ENCODE data around the gene RPS6KA4. TPM values are rescaled to one million over a fixed set of nuclear protein-coding genes. Genes with fewer than 3 reads are reported as not detected.
"Not testable (repeated sequence)": the region's sequence is repeated elsewhere in the genome, so short reads cannot be mapped to it uniquely, and the experiment has no call there.

Gene RPS6KA4
- 20.4 and 33.2 TPM in 2 replicates for total RNA-seq (2014; rRNA removed; shearing (Covaris generic))

DNA sequence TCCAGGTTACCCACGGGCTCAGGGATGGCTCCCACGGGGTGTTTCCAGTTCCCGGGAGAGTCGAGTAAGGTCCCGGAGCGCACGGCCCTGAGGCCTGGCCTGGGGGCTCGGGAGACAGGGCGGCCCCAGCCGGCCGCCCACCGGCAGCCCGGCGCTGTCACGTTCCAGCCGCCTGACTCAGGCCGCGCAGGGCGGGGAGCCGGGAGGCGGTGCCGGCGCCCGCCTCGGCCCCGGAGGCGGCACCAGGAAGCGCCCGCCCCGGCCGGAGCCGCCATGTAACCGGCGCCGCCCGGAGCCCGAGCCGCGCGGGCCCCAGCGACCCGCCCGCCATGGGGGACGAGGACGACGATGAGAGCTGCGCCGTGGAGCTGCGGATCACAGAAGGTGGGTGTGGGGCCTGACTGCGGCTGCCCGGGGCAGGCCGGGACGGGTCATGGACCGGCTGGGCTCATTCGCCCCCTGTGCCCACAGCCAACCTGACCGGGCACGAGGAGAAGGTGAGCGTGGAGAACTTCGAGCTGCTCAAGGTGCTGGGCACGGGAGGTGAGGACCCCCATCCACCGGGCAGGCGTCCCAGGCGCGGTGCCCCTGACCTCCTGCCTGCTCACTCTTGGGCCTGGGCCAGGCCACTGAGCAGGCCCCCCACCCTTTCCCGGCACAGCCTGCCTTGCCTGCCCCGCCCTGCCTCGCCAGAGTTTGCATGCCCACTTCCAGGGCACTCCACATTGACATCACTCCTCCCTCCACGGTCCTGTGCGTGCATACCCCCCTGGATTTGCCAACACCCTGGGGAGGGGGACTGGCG, at the start of gene RPS6KA4:
RPS6KA4 (plus strand) TSS at position 256 of the 805 bp plus-strand sequence; CDS start at position 330, 74 bp downstream.
- no peak for DNase-seq (ENCODE audit: low spot score)

DNA sequence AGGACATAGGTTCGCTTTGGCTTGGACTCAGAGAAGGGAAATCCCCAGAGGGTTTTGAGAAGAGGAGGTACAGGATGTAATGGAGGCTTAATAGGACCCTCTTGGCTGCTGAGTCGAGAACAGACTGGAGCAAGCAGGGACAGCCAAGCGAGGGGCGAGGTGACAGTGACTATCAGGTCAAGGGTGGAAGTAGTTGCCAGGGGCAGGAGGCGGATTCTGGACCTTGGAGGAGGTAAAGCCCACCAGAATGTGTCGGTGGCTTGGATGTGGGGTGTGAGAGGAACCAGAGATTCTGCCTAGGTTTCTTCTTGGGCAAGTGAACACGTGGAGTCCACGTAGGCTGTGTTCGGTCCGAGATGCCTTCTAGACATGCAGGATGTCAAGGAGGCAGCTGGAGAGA, 46.0 kb upstream of the RPS6KA4 start:
- no peak for DNase-seq (ENCODE audit: low spot score)

DNA sequence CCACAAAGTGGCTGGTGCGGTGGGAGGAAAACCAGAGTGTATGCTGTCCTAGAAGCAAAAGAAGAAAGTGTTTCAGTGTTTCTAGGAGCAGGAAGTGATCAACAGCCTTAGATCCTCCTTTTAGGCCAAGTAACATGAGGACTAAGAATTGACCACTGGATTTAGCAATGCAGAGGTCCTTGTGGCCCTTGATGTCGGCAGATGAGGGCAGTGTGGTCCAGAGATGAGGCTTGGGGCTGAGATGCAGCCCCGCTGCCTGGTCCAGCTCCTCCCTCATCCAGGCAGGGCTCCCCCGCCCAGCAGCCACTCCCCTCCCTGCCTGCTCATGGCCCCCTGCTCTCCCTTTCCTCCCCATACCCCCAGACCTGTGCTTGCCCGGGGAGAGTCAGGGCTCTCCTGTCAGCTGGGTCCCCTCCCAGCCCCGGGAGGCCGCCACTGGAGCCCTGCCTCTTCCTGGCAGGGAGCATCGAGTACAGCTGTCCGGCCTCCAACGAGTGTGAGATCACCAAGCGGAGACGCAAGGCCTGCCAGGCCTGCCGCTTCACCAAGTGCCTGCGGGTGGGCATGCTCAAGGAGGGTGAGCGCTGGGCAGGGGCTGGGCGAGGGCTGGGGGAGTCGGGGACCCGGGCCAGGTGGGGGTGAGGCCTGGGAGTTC, 45.3 kb upstream of the RPS6KA4 start:
- DNase-seq (ENCODE audit: low spot score), result no peak

GRCh38 chr11:64314146-64314804, 44.7 kb upstream of the RPS6KA4 start:
- no peak for DNase-seq (ENCODE audit: low spot score)

GRCh38 chr11:64314805-64315561, 44.0 kb upstream of the RPS6KA4 start:
- DNase-seq (ENCODE audit: low spot score), result no peak

- DNase-seq (ENCODE audit: low spot score), result not testable (repeated sequence)
These were observed 43.1 kb upstream of the RPS6KA4 start for GRCh38 chr11:64315667-64316526.

DNA sequence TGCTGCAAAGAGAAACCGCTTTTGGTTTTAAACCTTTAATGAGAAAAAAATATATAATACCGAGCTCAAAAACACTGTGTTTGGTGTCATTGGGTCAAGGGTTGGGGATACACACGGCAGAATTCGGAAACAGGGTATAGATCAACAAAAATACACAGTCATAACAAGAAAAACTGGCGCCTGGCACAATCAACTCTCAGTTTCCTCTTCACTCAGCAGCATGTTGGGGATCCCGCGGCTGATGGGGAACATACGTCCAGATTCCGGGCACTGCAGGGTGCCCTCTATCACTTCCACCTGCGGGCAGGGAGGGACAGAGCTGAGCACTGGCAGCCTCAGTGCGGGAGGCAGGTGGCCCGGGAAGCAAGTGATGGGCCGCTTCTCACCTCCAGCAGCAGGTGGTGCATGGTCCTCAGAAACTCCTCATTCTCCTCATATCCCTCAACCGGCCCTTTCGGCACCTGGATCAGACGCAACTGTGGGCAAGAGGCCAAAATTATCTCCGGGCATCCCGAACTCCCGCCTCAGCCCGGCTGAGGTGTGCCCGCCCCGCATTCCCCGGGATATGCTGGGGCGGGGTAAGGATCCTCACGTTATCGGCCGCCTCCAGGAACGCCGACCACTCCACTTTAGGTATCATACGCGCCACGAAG, 42.2 kb upstream of the RPS6KA4 start:
- no peak for DNase-seq (ENCODE audit: low spot score)

GRCh38 chr11:64317325-64317960, 41.5 kb upstream of the RPS6KA4 start, which contains the start of gene TRMT112:
TRMT112 (minus strand) TSS chr11:64317559; CDS start chr11:64317526, 33 bp downstream.
- peak; percentile 99 for DNase-seq (ENCODE audit: low spot score)

DNA sequence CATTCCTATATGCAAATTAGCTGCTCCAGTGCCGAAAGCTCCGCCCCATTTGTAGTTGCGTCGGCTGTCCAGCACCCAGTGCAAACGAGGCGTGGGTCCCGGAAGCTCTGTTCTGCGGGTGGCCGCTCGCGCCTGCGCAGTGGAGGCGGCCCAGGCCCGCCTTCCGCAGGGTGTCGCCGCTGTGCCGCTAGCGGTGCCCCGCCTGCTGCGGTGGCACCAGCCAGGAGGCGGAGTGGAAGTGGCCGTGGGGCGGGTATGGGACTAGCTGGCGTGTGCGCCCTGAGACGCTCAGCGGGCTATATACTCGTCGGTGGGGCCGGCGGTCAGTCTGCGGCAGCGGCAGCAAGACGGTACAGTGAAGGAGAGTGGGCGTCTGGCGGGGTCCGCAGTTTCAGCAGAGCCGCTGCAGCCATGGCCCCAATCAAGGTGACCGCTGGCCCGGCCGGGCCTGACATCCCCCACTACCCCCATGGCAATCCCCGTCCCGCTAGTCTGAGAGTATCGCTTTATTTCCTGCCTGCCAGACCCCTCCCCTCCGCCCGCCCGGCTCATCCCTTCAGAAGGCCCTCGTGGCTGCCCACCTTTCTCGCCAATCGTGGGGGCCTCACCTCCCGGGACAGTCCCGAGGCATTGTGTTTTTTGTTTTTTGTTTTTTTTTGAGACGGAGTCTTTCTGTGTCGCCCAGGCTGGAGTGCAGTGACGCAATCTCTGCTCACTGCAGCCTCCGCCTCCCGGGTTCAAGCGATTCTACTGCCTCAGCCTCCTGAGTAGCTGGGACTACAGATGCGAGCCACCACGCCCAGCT, 40.8 kb upstream of the RPS6KA4 start, which contains the start of gene PRDX5:
PRDX5 (plus strand) TSS at position 161 of the 805 bp plus-strand sequence; CDS start at position 256, 95 bp downstream.
- DNase-seq (ENCODE audit: low spot score), result peak; percentile 96

DNA sequence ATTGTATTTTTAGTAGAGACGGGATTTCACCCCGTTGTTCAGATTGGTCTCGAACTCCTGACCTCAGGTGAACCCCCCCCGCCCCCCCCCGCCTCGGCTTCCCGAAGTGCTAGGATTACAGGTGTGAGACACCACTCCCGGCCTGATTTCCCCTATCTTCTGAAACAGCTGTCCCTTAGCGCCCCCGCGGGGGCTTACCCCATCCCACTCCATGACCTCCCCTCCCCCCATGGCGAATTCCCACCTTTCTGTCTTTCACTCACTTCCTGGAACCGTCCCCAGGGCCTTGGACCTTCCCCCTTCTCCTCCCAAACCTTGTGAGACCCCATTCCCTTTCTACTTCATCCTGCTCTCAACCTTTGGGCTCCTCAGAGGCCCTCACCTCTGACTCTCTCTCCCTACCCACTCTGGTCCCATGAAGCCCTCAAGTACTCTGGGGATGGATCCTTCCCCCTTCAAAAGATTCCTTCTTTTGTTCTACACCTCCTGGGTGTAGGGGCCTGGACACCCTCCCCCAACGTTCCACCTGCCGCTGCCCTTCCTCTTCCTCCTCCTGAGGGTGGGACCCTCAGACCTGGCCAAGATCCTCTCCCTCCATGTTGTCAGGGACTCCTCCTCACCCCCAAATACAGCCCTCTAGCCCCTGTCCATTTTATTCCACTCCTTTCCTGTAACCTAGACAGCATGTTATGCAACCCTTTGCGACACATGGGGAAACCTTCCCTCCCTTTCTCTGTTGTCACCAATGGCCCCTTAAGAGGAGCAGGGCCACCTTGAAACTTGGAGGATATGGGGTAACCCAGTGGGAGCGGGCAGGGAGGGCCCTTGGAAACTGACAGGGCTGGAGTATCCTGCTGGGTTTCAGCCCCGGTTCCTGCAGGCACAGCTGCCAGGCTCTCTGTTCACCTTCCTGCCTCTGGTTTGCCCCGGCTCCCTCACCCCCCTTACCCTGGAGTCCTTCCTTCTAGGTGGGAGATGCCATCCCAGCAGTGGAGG, 39.9 kb upstream of the RPS6KA4 start:
- DNase-seq (ENCODE audit: low spot score), result no peak

GRCh38 chr11:64320556-64320955, 38.4 kb upstream of the RPS6KA4 start:
- DNase-seq (ENCODE audit: low spot score), result no peak

GRCh38 chr11:64321026-64321425, 37.9 kb upstream of the RPS6KA4 start:
- DNase-seq (ENCODE audit: low spot score), result no peak

DNA sequence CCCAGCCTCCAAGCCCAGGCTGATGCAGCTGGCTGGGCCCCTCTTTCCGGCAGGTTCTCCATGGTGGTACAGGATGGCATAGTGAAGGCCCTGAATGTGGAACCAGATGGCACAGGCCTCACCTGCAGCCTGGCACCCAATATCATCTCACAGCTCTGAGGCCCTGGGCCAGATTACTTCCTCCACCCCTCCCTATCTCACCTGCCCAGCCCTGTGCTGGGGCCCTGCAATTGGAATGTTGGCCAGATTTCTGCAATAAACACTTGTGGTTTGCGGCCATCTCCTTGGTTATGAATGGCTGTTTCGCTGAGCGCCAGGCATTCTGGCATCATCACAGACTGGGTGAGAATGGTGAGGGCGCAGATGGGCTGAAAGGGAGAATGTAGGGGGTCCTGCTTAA, 37.4 kb upstream of the RPS6KA4 start:
- DNase-seq (ENCODE audit: low spot score), result peak; percentile 86

DNA sequence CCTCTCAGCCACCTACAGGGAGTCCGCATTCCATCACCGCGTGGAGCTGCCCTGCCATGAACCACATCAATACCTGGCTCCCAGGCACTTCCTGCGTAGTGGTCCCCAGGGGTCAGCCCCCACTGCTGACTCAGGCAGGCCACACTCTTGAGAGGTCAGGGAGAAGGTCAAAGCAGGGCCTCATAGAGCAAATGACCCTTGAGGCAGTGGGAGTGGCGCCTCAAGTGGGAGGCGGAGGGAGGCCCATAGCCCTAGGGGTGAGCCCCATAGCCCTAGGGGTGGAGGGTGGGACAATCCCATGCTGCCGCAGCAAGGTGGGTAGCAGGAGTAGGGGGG, 36.1 kb upstream of the RPS6KA4 start:
- DNase-seq (ENCODE audit: low spot score), result no peak

DNA sequence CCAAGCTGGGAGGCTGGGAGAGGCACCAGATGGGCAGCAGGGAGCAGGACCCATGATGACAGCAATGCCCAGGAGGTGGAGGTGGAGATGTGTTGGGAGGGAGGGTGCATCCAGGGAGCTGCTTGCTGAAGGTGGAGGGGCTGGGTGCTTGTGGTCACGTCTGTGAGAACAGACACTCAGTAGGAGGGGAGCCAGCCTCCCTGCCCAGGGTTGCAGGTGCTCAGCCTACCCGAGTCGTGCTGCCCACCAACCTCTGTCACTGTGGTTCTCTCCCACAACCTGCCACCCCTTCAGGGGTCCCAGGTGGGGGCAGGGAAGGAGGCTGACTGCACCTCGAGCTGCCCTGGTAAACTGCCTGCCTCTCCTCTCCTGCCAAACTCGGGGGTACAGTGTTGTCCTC, 35.6 kb upstream of the RPS6KA4 start:
- DNase-seq (ENCODE audit: low spot score), result no peak

DNA sequence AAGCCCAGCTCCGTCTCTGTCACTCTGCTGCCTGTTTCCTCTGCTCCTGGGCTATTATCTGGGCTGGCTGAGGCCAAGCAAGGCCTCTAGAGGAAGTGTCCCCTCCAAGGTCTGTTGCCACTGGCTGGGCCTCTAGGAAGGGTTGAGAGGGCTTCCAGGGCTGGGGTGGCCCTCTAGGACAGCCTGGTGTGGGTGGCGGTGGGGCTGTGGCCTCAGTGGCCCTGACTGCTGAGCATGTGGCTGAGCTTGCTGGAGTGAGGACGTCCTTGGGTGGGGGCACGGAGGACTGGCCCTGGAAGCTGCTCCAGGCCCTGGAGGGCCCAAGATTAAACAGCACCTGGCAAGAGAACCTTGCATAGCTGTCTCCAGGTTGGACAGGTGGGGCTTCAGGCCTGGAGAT, 35.0 kb upstream of the RPS6KA4 start:
- not testable (repeated sequence) for DNase-seq (ENCODE audit: low spot score)

DNA sequence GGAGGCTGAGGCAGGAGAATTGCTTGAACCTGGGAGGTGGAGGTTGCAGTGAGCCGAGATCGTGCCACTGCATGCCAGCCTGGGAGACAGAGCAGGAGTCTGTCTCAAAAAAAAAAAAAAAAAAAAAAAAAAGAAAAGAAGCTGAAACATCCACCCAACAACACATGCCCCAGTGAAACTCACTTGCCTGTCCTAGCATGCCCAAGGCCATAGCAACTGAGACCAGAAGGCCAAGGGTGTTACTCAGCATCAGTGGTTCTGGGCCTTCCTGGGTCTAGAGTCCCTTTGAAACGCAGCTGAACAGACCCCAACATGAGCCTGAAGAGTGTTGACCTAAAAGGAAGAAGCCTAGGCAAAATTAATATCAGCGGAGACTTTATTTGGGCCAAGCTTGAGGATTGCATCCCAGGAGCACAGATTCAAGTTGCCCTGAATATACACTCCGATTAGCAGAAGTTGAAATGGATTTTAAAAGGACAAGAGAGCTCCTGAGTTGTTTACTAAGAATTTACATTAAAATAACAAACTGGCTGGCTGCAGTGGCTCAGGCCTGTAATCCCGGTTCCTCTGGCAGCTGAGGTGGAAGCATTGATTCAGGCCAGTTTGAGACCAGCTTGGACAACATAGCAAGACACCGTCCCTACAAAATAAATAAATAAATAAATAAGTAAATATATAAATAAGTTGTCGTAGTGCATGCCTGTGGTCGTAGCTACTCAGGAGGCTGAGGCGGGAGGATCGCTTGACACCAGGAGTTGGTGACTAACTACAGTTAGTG, 34.1 kb upstream of the RPS6KA4 start:
- no peak for DNase-seq (ENCODE audit: low spot score)

Measured in H4 (cell line).